HepG2 (cell line): ENCODE data around the gene TRIM31. TPM values are rescaled to one million over a fixed set of nuclear protein-coding genes. Genes with fewer than 3 reads are reported as not detected.

Experiments
- ATAC-seq: fragments of 200-7000 bp; cut with Tn5 transposase; 3 replicates; pipeline ENCODE4 v1.9.1; 2020; ENCODE audit warnings: mild to moderate bottlenecking, moderate library complexity
- BruUV-seq: library from RNA; stranded (reverse); fragments of 400-500 nt; replicated peaks from 2 replicates; lab custom pipeline; 2021; lab: Mats Ljungman, UMichigan
- CTCF ChIA-PET: fragments of 300-600 bp; formaldehyde crosslinking; extraction: SDS; loops from one replicate; lab custom pipeline; 2021; ENCODE audit warnings: low total read pairs, inconsistent platforms, low intra/inter-chr PET ratio; lab: Yijun Ruan, JAX
- POLR2A ChIA-PET: fragments of 350-600 bp; sonication (Branson Sonifier 250); formaldehyde crosslinking; loops from one replicate; lab custom pipeline; 2020; ENCODE audit warnings: antibody characterized with exemption, inconsistent platforms; lab: Yijun Ruan, JAX
- DNase-seq: peaks from one replicate; pipeline ENCODE4 v3.0.0-alpha.2; 2015; ENCODE audit warnings: low spot score
- FAIRE-seq: peaks from 3 replicates; lab custom pipeline; 2011; peaks lifted over from hg19 to GRCh38; lab: Jason Lieb, UNC
- H2AFZ ChIP-seq: one replicate; pipeline ENCODE4 v1.6.1; 2011; ENCODE audit warnings: low read length, inconsistent platforms
- H3K27ac ChIP-seq: fragments of 300-600 bp; 3 replicates; pipeline ENCODE4 v1.8.0; 2011; ENCODE audit warnings: mixed run types, mild to moderate bottlenecking, mixed read lengths, low read length, inconsistent platforms; ENCODE audit not compliant: insufficient read depth; ENCODE audit errors: extremely low read length
- H3K27me3 ChIP-seq, 2 experiments: fragments of 200-600 bp in 1 of 2; 2 replicates in 1 of 2; 3 replicates in 1 of 2; pipeline versions ENCODE4 v1.6.0 to v1.8.0; 2011; ENCODE audit warnings: low read length in 2 of 2, mild to moderate bottlenecking in 2 of 2, moderate library complexity in 2 of 2, inconsistent platforms in 1 of 2; ENCODE audit not compliant: insufficient read depth in 2 of 2, control insufficient read depth in 1 of 2
- H3K36me3 ChIP-seq, 2 experiments: fragments of 200-600 bp in 1 of 2; replicated peaks in 1 of 2; 2 replicates in 1 of 2; 3 replicates in 1 of 2; pipeline versions ENCODE4 v1.5.1 to v1.8.0; 2011; ENCODE audit warnings: low read length in 2 of 2, inconsistent platforms in 1 of 2; ENCODE audit not compliant: insufficient read depth in 2 of 2, control insufficient read depth in 1 of 2
- H3K4me1 ChIP-seq: 2 replicates; pipeline ENCODE4 v1.5.1; 2012; ENCODE audit warnings: low read length, inconsistent platforms; ENCODE audit not compliant: insufficient read depth
- H3K4me2 ChIP-seq: 2 replicates; pipeline ENCODE4 v1.6.0; 2011; ENCODE audit warnings: low read depth, low read length, inconsistent platforms
- H3K4me3 ChIP-seq, 3 experiments: fragments of 200-600 bp in 1 of 3; sonication (generic), shearing (Covaris generic) in 1 of 3; replicated peaks in 1 of 3; 2 replicates each; pipeline ENCODE4 v1.5.1; 2011 to 2016; ENCODE audit warnings: low read length in 3 of 3, inconsistent platforms in 2 of 3, low read depth in 2 of 3, mild to moderate bottlenecking in 2 of 3, control low read depth in 1 of 3, mixed read lengths in 1 of 3; ENCODE audit not compliant: insufficient read depth in 1 of 3
- H3K79me2 ChIP-seq: one replicate; pipeline ENCODE4 v1.6.1; 2011; ENCODE audit warnings: low read length, inconsistent platforms; ENCODE audit not compliant: insufficient read depth
- H3K9ac ChIP-seq: 2 replicates; pipeline ENCODE4 v1.6.0; 2011; ENCODE audit warnings: mild to moderate bottlenecking, low read depth, low read length, inconsistent platforms; ENCODE audit not compliant: insufficient read depth
- H3K9me3 ChIP-seq: 2 replicates; pipeline ENCODE4 v1.5.1; 2012; ENCODE audit warnings: mild to moderate bottlenecking, low read length
- H4K20me1 ChIP-seq: 2 replicates; pipeline ENCODE4 v1.6.0; 2011; ENCODE audit warnings: inconsistent platforms, mild to moderate bottlenecking, low read length, moderate library complexity; ENCODE audit not compliant: insufficient read depth
- AGO2 ChIP-seq: fragments of 200-400 bp; formaldehyde crosslinking; optimal IDR thresholded peaks from 2 replicates; pipeline ENCODE3; 2017; ENCODE audit warnings: mild to moderate bottlenecking, low read depth, low read length, moderate library complexity
- CHCHD3 ChIP-seq: sonication (generic); formaldehyde crosslinking; IDR thresholded peaks from 2 replicates; pipeline ENCODE4 v1.8.0; 2022; ENCODE audit warnings: mild to moderate bottlenecking, missing genetic modification reagents, moderate library complexity
- IRF9 ChIP-seq: sonication (generic); formaldehyde crosslinking; IDR thresholded peaks from 2 replicates; pipeline ENCODE4 v1.8.0; 2022; ENCODE audit warnings: missing genetic modification reagents, mild to moderate bottlenecking, borderline replicate concordance
- MAZ ChIP-seq, 2 experiments: sonication (generic) in 1 of 2; formaldehyde crosslinking in 1 of 2; IDR thresholded peaks; 2 replicates each; pipeline versions ENCODE4 v1.5.0 to v1.6.1; 2012 to 2020; ENCODE audit warnings: low read depth in 2 of 2, mild to moderate bottlenecking in 2 of 2, borderline replicate concordance in 1 of 2, improper control_type of control experiment in 1 of 2, low read length in 1 of 2, missing genetic modification reagents in 1 of 2, moderate library complexity in 1 of 2
- NFKBIZ ChIP-seq: IDR thresholded peaks from 2 replicates; pipeline ENCODE4 v1.6.1; 2018; ENCODE audit warnings: missing genetic modification reagents, missing compliant biosample characterization
- POLR2AphosphoS2 ChIP-seq: IDR thresholded peaks from 2 replicates; pipeline ENCODE4 v1.6.1; 2011; ENCODE audit warnings: low read depth, low read length, improper control_type of control experiment
- SMAD9 ChIP-seq: sonication (generic); formaldehyde crosslinking; IDR thresholded peaks from 2 replicates; pipeline ENCODE4 v1.5.1; 2020; ENCODE audit warnings: mild to moderate bottlenecking, missing genetic modification reagents
- ZNF326 ChIP-seq: sonication (generic); formaldehyde crosslinking; IDR thresholded peaks from 2 replicates; pipeline ENCODE4 v1.4.0; 2020; ENCODE audit warnings: missing genetic modification reagents, borderline replicate concordance
- ZNF503 ChIP-seq: sonication (generic); formaldehyde crosslinking; IDR thresholded peaks from 2 replicates; pipeline ENCODE4 v1.4.0; 2020; ENCODE audit warnings: missing genetic modification reagents
- WGBS: methylation state at CpG from one replicate; pipeline ENCODE4 v1.1.6; 2017; ENCODE audit warnings: low lambda C conversion rate; 5-methylcytosine and 5-hydroxymethylcytosine counted together
- in situ Hi-C: cut with HindIII; loops from 2 replicates; pipeline ENCODE4 v1.10.0; 2017; ENCODE audit warnings: low pct_unique_long_range_greater_than_20kb; ENCODE audit not compliant: extremely low pct_ligation_motif_present
- intact Hi-C: fragments of 100-400 bp; cut with micrococcal nuclease; formaldehyde crosslinking; loops from one replicate; pipeline ENCODE4 v1.10.0; 2022; ENCODE audit not compliant: unreplicated experiment
- polyA plus RNA-seq, 8 experiments: library from polyadenylated mRNA; depleted of rRNA in 3 of 8; stranded (reverse) in 7 of 8; unstranded in 1 of 8; fragments of >200 nt; fragmentation: Illumina TruSeq in 4 of 8; extraction: Trizol in 4 of 8; gene quantifications; 2 replicates each; pipeline versions ENCODE4 v1.2.1 to v1.2.3, GENCODE V29; 2011 to 2016; ENCODE audit warnings: low read depth in 4 of 8, missing spikeins in 1 of 8, mixed read lengths in 1 of 8; ENCODE audit not compliant: insufficient read depth in 1 of 8
- total RNA-seq, 5 experiments: library from RNA; depleted of rRNA; stranded (reverse); fragments of >200 nt; fragmentation: Illumina TruSeq; extraction: Trizol; gene quantifications; 2 replicates each; pipeline ENCODE4 v1.2.3, GENCODE V29; 2016; ENCODE audit warnings: low read depth in 1 of 5

TRIM31 gene
- total and polyA plus RNA-seq, 2 of the 13 experiments (the other 11 are each of a cell fraction or from before 2014, with no cell fraction given): 0.13 to 0.51 TPM

- TF ChIP-seq MAZ (IDR thresholded peaks at IDR 0.05; ENCODE audit: borderline replicate concordance, low read depth, low read length): no peak
- no peak for TF ChIP-seq MAZ (CRISPR knock-in tag; IDR thresholded peaks at IDR 0.05; ENCODE audit: low read depth)
- no peak for TF ChIP-seq SMAD9 (CRISPR knock-in tag)
- 0 out of 2 replicates have a peak, but pooled peaks have one; percentile 30 for TF ChIP-seq IRF9 (CRISPR knock-in tag)
- peak; percentile 12 for TF ChIP-seq AGO2
- TF ChIP-seq CHCHD3 (CRISPR knock-in tag): no peak
Measured at GRCh38 chr6:30074331-30075093, 38.4 kb downstream of the TRIM31 start (continued).

- H3K4me3 ChIP-seq: peak overlapping the region in 1 of 3 experiments; percentile 77; a peak in 1 of 6 replicates
- WGBS: 67% methylated on average over 7 of the region's 7 CpGs
- TF ChIP-seq ZNF503 (CRISPR knock-in tag) (no peak), POLR2AphosphoS2 (no peak), ZNF326 (CRISPR knock-in tag) (no peak), NFKBIZ (CRISPR knock-in tag) (no peak)
- in situ Hi-C loops: no loop called here
- FAIRE-seq: no peak
- peak overlapping the region; percentile 95; the same call in 1 of the 2 replicates for H3K4me2 ChIP-seq
- peaks cover 48% of the 10 kb centered on the region for H3K4me1 ChIP-seq
- peaks cover 0 to 6% of the 10 kb centered on the region in 2 experiments; a peak in 2 of 5 replicates for H3K36me3 ChIP-seq
- ChIA-PET POLR2A (no interaction called here), CTCF (interaction anchor here (1.3 kb wide), 1 partner anchor 96 kb away, joined by 4 read pairs; no protein-coding TSS in a partner anchor)
- peaks cover under 1 to 34% of the 10 kb centered on the region in 2 experiments; a peak in 4 of 5 replicates for H3K27me3 ChIP-seq
- H2AFZ ChIP-seq: no peak overlapping the region
- ATAC-seq: no peak
- no peak overlapping the region for H3K27ac ChIP-seq
- H3K79me2 ChIP-seq: no peaks in the 10 kb centered on the region
- H3K9me3 ChIP-seq: no peaks in the 10 kb centered on the region
- H4K20me1 ChIP-seq: no peaks in the 10 kb centered on the region
- intact Hi-C loops: no loop called here
- no peak overlapping the region for H3K9ac ChIP-seq
- DNase-seq: no peak
- BruUV-seq: no TSS peak
Measured at GRCh38 chr6:30073489-30074235, 39.2 kb downstream of the TRIM31 start.
